ENCODE results near the gene GPC5. TPM values are rescaled to one million over a fixed set of nuclear protein-coding genes. Genes with fewer than 3 reads are reported as not detected.

Gene GPC5
- total RNA-seq, 4 donors from 2014 or later: not detected

DNA sequence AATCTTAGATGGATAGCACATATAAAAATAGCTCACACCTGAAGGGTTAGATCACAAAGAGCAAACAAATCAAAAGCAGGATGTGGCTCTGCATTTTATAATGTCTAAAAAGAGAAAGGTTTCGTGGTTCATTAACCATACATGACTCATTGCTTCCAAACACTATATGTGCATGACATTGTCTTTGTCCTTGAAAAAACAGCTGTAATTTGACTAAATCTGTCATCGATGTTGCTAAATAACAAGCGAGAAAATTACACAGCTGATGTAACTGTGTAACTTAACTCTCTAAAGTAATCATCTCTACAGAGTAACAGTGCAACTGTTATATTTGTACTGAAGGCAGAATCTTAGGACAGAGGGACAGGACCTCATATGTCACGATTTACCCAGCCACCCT, 1445.1 kb downstream of the GPC5 start:
- DNase-seq (no peak), ATAC-seq (no peak)
- Histone ChIP-seq H3K9me3 (no peaks in the 10 kb centered on the region), H3K4me1 (no peaks in the 10 kb centered on the region), H3K36me3 (no peaks in the 10 kb centered on the region), H3K27ac (no peak overlapping the region), H3K4me3 (no peak overlapping the region), H3K27me3 (no peaks in the 10 kb centered on the region)
- in situ Hi-C loops (cut with MboI; ENCODE audit: low sequenced_read_pairs in 4 of 4) (no loop called here), intact Hi-C loops (cut with DNase I; ENCODE audit: low total_unique reads) (no loop called here)
- TF ChIP-seq, protein P1, sequence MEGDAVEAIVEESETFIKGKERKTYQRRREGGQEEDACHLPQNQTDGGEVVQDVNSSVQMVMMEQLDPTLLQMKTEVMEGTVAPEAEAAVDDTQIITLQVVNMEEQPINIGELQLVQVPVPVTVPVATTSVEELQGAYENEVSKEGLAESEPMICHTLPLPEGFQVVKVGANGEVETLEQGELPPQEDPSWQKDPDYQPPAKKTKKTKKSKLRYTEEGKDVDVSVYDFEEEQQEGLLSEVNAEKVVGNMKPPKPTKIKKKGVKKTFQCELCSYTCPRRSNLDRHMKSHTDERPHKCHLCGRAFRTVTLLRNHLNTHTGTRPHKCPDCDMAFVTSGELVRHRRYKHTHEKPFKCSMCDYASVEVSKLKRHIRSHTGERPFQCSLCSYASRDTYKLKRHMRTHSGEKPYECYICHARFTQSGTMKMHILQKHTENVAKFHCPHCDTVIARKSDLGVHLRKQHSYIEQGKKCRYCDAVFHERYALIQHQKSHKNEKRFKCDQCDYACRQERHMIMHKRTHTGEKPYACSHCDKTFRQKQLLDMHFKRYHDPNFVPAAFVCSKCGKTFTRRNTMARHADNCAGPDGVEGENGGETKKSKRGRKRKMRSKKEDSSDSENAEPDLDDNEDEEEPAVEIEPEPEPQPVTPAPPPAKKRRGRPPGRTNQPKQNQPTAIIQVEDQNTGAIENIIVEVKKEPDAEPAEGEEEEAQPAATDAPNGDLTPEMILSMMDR (IDR thresholded peaks at IDR 0.05 in 4 of 5, conservative IDR thresholded peaks at IDR 0.05 in 1 of 5): no peak
- TF ChIP-seq POLR2A (IDR thresholded peaks at IDR 0.05): no peak

DNA sequence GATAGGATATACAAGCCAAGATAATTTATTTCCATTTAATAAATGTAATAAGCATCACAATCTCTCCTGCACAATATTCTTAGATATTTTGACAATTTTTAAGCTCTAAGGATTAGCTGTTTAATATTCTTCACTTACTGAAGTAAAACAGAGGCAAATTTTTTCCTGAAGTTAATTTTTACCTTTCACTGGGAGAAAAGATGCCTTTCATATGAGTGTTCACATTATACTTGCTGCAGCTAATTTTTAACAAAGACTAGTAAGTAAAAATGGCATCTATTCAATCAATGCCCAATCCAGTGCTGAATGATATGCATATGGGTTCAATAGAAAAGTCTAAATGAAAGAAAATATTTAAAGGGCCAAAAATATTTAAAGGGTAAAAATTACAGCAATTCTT, 1451.0 kb downstream of the GPC5 start:
- Histone ChIP-seq H3K36me3 (no peaks in the 10 kb centered on the region), H3K4me1 (no peaks in the 10 kb centered on the region), H3K27me3 (no peaks in the 10 kb centered on the region), H3K9me3 (no peaks in the 10 kb centered on the region), H3K27ac (no peak overlapping the region), H3K4me3 (no peak overlapping the region)
- no peak for DNase-seq
- TF ChIP-seq POLR2A (IDR thresholded peaks at IDR 0.05): no peak
- TF ChIP-seq, protein P1 (IDR thresholded peaks at IDR 0.05 in 4 of 5, conservative IDR thresholded peaks at IDR 0.05 in 1 of 5): no peak
- in situ Hi-C loops (cut with MboI; ENCODE audit: low sequenced_read_pairs in 4 of 4): no loop called here
- intact Hi-C loops (cut with DNase I; ENCODE audit: low total_unique reads): no loop called here
- no peak for ATAC-seq

DNA sequence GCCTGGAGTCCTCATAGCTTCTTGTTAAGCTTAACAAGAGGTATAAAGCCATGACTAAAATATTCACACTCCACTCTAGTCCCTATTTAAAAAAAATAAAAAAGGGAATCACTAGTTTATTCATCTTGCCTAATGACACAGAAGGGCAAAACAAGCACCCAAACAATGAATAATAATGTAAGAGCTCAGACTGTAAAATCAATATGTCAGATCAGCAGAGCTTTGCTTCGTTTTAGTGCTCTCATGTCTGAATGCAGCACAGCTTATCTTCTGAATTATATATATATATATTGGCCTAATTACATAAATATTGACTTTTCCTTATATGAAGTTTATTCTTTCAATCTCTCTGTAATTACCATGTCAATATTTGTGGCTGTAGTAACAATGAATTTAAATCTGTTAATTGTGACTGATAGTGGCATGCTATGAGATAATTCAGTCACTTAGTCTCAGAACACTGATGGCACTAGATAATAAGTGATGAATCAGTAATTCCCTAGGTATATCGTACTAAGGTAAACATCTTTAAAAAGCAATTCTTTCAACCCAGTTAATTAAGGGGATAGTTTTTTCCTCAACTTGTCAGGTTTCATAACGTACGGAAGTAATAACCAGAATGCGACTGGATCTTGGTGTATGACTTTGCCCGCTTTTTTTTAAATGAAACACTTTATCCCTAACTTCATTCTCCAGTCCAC, 1466.3 kb downstream of the GPC5 start:
- Histone ChIP-seq H3K4me3 (no peak overlapping the region), H3K27ac (no peak overlapping the region), H3K4me1 (no peaks in the 10 kb centered on the region), H3K36me3 (no peaks in the 10 kb centered on the region), H3K27me3 (no peaks in the 10 kb centered on the region), H3K9me3 (no peaks in the 10 kb centered on the region)
- TF ChIP-seq POLR2A (IDR thresholded peaks at IDR 0.05): no peak
- intact Hi-C loops (cut with DNase I; ENCODE audit: low total_unique reads) (no loop called here), in situ Hi-C loops (cut with MboI; ENCODE audit: low sequenced_read_pairs in 4 of 4) (no loop called here)
- DNase-seq (no peak), ATAC-seq (no peak)

DNA sequence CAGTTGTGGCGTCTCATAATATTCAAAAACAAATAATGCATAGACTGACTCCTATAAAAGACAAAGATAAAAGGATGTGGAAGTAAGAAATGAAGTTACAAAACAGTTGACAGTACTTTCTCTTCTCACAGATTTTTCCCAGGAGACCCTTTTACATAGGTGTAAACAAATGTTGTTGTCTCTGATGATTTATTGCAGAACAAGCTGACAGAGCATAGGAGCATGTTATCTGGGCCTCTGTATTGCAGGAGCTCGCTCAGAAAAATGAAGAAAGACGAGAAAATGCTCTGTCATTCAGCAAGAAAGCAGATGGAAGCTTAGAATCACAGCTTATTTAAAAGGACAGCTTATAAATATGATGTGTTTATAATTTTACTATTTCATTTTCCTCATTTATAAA, 1474.6 kb downstream of the GPC5 start:
- in situ Hi-C loops (cut with MboI; ENCODE audit: low sequenced_read_pairs in 4 of 4): no loop called here
- no peak for DNase-seq

DNA sequence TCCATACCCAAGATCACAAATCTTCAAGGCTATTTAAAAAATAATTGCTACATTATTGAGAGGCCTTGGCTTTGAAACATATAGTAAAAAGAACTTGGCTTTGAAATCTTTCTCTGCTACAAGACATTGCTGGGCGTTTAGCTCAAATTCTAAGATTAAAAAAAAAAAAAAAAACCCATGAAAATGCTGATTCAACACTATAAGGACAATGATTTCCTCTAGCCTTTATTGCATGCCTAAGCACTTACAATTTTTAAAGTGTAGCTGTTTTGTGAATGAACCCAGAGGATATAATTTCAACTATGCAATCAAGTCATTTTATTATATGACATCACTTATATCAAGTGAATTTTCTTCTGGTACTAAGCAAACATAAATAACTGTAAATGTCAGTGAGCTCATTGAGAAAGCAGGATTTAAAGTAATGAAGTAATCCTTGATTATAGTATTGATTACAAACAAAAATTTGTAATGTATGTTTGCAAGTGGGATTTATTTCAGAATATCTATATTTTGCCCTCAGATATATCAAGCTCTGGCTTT, 1488.2 kb downstream of the GPC5 start:
- Histone ChIP-seq H3K4me3 (no peak overlapping the region), H3K9me3 (no peaks in the 10 kb centered on the region), H3K27me3 (no peaks in the 10 kb centered on the region), H3K36me3 (no peaks in the 10 kb centered on the region), H3K27ac (no peak overlapping the region), H3K4me1 (no peaks in the 10 kb centered on the region)
- no peak for ATAC-seq
- intact Hi-C loops (cut with DNase I; ENCODE audit: low total_unique reads): no loop called here
- in situ Hi-C loops (cut with MboI; ENCODE audit: low sequenced_read_pairs in 4 of 4): no loop called here
- no peak for TF ChIP-seq POLR2A (IDR thresholded peaks at IDR 0.05)
- TF ChIP-seq, protein P1 (IDR thresholded peaks at IDR 0.05 in 4 of 5, conservative IDR thresholded peaks at IDR 0.05 in 1 of 5): no peak
- DNase-seq: no peak

More for the DNA sequence above, 1474.6 kb downstream of the GPC5 start:
- intact Hi-C loops (cut with DNase I; ENCODE audit: low total_unique reads): no loop called here
- ATAC-seq: no peak
- no peak for TF ChIP-seq POLR2A (IDR thresholded peaks at IDR 0.05)
- Histone ChIP-seq H3K27ac (no peak overlapping the region), H3K9me3 (no peaks in the 10 kb centered on the region), H3K27me3 (no peaks in the 10 kb centered on the region), H3K4me1 (no peaks in the 10 kb centered on the region), H3K36me3 (no peaks in the 10 kb centered on the region), H3K4me3 (no peak overlapping the region)

All from gastrocnemius medialis (tissue), 4 donors.